Measurements from ENCODE around the gene USP48.

The USP48 gene

DNA sequence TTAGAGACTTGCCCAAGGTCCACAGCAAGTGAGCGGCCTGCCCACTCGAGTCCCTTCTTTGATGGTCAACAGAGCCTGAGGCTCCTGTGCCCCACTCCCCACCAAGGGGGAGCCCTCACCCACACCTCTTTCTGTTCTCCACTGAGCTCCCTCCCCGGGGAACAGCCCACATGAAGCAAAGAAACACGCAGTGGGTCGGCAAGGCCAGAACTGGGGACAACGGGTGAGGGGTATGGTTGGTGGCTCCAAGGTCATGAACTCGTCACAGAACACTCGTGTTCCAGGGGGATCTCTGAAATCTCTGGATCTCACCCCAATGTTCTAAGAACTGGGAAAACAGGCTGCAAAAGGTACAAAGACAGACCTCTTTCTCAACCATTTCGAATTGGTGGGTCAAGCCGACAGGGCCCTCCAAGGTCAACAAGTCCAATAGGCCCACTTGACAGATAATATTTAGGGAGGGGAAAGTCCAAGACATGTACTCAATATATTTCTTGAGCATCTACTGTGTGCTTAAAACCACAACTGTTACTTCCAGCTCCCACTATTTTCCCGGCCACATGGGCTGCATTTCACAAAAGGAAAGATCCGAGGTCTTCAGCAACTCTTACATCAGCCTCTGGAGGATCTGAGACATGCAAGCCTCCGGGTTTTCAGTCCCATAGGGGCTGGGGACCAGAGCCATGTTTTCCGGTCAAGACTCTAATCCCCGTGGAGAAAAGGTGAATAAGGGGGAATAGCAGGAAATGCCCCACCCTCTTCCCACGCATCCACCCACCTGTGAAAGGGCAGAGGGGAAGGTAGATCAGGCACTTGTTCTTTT is 112.7 kb downstream of the USP48 start:
- no peak for TF ChIP-seq EZH2 (optimal IDR thresholded peaks at IDR 0.05; ENCODE audit: low read depth, low read length)
- no peak for TF ChIP-seq EZH2phosphoT487 (IDR thresholded peaks at IDR 0.05; ENCODE audit: low read length)
- no peak for TF ChIP-seq CTCF (IDR thresholded peaks at IDR 0.05; ENCODE audit: low read length)
- Histone ChIP-seq H3K9me3 (replicated peaks; ENCODE audit: insufficient read depth, low read length) (no peaks in the 10 kb centered on the region), H4K20me1 (ENCODE audit: insufficient read depth, low read length) (no peaks in the 10 kb centered on the region; the same call in 1 of the 2 replicates), H3K27me3 (replicated peaks; ENCODE audit: insufficient read depth, low read length) (peaks cover 9% of the 10 kb centered on the region; the same call in 1 of the 2 replicates), H3K36me3 (replicated peaks; ENCODE audit: insufficient read depth, low read length) (no peaks in the 10 kb centered on the region), H3K4me3 (ENCODE audit: low read length) (no peak overlapping the region), H3K4me2 (ENCODE audit: low read depth, low read length) (no peak overlapping the region), H3F3A (ENCODE audit: insufficient read depth, low read length) (no peaks in the 10 kb centered on the region), H2AFZ (ENCODE audit: low read length) (no peak overlapping the region), H3K79me2 (ENCODE audit: low read length) (no peaks in the 10 kb centered on the region), H3K4me1 (ENCODE audit: low read length) (no peaks in the 10 kb centered on the region), H3K27ac (ENCODE audit: low read length) (no peak overlapping the region), H3K9me2 (replicated peaks; ENCODE audit: insufficient read depth, low read length) (no peaks in the 10 kb centered on the region), H3K9ac (ENCODE audit: low read length) (no peak overlapping the region)
- no peak for DNase-seq

GRCh38 chr1:21669258-21670058 is 113.5 kb downstream of the USP48 start, which contains the start of gene RAP1GAP:
TSS of gene RAP1GAP (minus strand) at chr1:21669357. CDS start at chr1:21620032, 49,325 bp downstream.
- TF ChIP-seq EZH2phosphoT487 (IDR thresholded peaks at IDR 0.05; ENCODE audit: low read length) (no peak), EZH2 (optimal IDR thresholded peaks at IDR 0.05; ENCODE audit: low read depth, low read length) (no peak)
- Histone ChIP-seq H3K9me3 (replicated peaks; ENCODE audit: insufficient read depth, low read length) (no peaks in the 10 kb centered on the region), H3K36me3 (replicated peaks; ENCODE audit: insufficient read depth, low read length) (no peaks in the 10 kb centered on the region), H3K27me3 (replicated peaks; ENCODE audit: insufficient read depth, low read length) (peaks cover 17% of the 10 kb centered on the region), H3K9ac (ENCODE audit: low read length) (no peak within 1 kb of the TSS), H3K79me2 (ENCODE audit: low read length) (no peaks in the 10 kb centered on the region), H3F3A (ENCODE audit: insufficient read depth, low read length) (no peaks in the 10 kb centered on the region), H4K20me1 (ENCODE audit: insufficient read depth, low read length) (no peaks in the 10 kb centered on the region; the same call in 1 of the 2 replicates), H3K4me1 (ENCODE audit: low read length) (no peaks in the 10 kb centered on the region), H3K27ac (ENCODE audit: low read length) (no peak within 1 kb of the TSS), H3K4me2 (ENCODE audit: low read depth, low read length) (no peak within 1 kb of the TSS), H3K9me2 (replicated peaks; ENCODE audit: insufficient read depth, low read length) (no peaks in the 10 kb centered on the region), H3K4me3 (ENCODE audit: low read length) (no peak within 1 kb of the TSS), H2AFZ (ENCODE audit: low read length) (no peak within 1 kb of the TSS)
- DNase-seq = no peak

DNA sequence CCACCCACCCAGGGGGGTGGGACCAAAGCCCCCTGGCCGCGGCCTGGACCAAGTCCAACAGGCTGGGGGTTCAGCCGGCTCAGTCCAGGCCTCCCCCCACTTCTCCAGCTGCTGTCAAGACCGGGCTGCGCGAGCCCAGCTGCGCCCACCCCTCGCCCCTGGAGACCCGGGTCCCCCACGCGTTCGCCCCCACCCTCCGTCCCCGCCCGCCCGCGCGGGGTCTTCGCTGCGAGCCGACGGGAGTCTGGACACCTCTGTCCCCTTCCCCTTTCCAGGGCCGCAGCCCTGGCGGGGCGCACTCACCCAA is 114.0 kb downstream of the USP48 start:
- no peaks in the 10 kb centered on the region for H3K9me2 ChIP-seq (replicated peaks; ENCODE audit: insufficient read depth, low read length)
- H3K27ac ChIP-seq (ENCODE audit: low read length) = no peak overlapping the region
- no peak overlapping the region for H3K9ac ChIP-seq (ENCODE audit: low read length)
- H2AFZ ChIP-seq (ENCODE audit: low read length) = no peak overlapping the region
- no peaks in the 10 kb centered on the region for H3F3A ChIP-seq (ENCODE audit: insufficient read depth, low read length)
- peaks cover 22% of the 10 kb centered on the region for H3K27me3 ChIP-seq (replicated peaks; ENCODE audit: insufficient read depth, low read length)
- no peaks in the 10 kb centered on the region for H3K36me3 ChIP-seq (replicated peaks; ENCODE audit: insufficient read depth, low read length)
- H3K4me2 ChIP-seq (ENCODE audit: low read depth, low read length) = no peak overlapping the region
- no peaks in the 10 kb centered on the region; the same call in 1 of the 2 replicates for H4K20me1 ChIP-seq (ENCODE audit: insufficient read depth, low read length)
- H3K79me2 ChIP-seq (ENCODE audit: low read length) = no peaks in the 10 kb centered on the region
- no peak overlapping the region for H3K4me3 ChIP-seq (ENCODE audit: low read length)
- H3K4me1 ChIP-seq (ENCODE audit: low read length) = no peaks in the 10 kb centered on the region
- TF ChIP-seq CTCF (IDR thresholded peaks at IDR 0.05; ENCODE audit: low read length) (no peak), EZH2phosphoT487 (IDR thresholded peaks at IDR 0.05; ENCODE audit: low read length) (no peak), EZH2 (optimal IDR thresholded peaks at IDR 0.05; ENCODE audit: low read depth, low read length) (no peak)
- no peaks in the 10 kb centered on the region for H3K9me3 ChIP-seq (replicated peaks; ENCODE audit: insufficient read depth, low read length)
- no peak for DNase-seq
